DMS79 (cell line): Measurements from ENCODE around the gene HBG1.

Source experiments
- DNase-seq: peaks from one replicate; lab custom pipeline; 2025; lab: John Stamatoyannopoulos, UW

Gene HBG1

GRCh38 chr11:5246772-5247471 is 2.7 kb downstream of the HBG1 start:
- DNase-seq: no peak

GRCh38 chr11:5245155-5245554 is 4.5 kb downstream of the HBG1 start:
- no peak for DNase-seq

GRCh38 chr11:5243816-5244180 is 5.9 kb downstream of the HBG1 start:
- no peak for DNase-seq

GRCh38 chr11:5242933-5243815 is 6.5 kb downstream of the HBG1 start:
- no peak for DNase-seq

GRCh38 chr11:5242208-5242607 is 7.4 kb downstream of the HBG1 start:
- no peak for DNase-seq

GRCh38 chr11:5241458-5241857 is 8.2 kb downstream of the HBG1 start:
- no peak for DNase-seq

- no peak for DNase-seq
Observed at GRCh38 chr11:5240458-5240857, 9.2 kb downstream of the HBG1 start.

GRCh38 chr11:5240056-5240455 is 9.6 kb downstream of the HBG1 start:
- DNase-seq: no peak

- no peak for DNase-seq
Observed at GRCh38 chr11:5239046-5239445, 10.6 kb downstream of the HBG1 start.

- no peak for DNase-seq
Observed at GRCh38 chr11:5238486-5238885, 11.2 kb downstream of the HBG1 start.

GRCh38 chr11:5237420-5237819 is 12.2 kb downstream of the HBG1 start:
- no peak for DNase-seq

- no peak for DNase-seq
Observed at GRCh38 chr11:5235364-5236095, 14.1 kb downstream of the HBG1 start.

- no peak for DNase-seq
Observed at GRCh38 chr11:5234381-5234834, 15.2 kb downstream of the HBG1 start, which contains the start of gene HBD. HBD (minus strand) TSS chr11:5234483; CDS start chr11:5234433, 50 bp downstream.

- DNase-seq: no peak
Observed at GRCh38 chr11:5233307-5233706, 16.4 kb downstream of the HBG1 start.

GRCh38 chr11:5232821-5233220 is 16.8 kb downstream of the HBG1 start:
- DNase-seq: no peak

- DNase-seq: no peak
Observed at GRCh38 chr11:5232176-5232575, 17.5 kb downstream of the HBG1 start.

- DNase-seq: no peak
Observed at GRCh38 chr11:5231111-5231510, 18.5 kb downstream of the HBG1 start.

- DNase-seq: no peak
Observed at GRCh38 chr11:5230266-5230665, 19.4 kb downstream of the HBG1 start.

- no peak for DNase-seq
Observed at GRCh38 chr11:5229796-5230195, 19.9 kb downstream of the HBG1 start.

GRCh38 chr11:5229356-5229755 is 20.3 kb downstream of the HBG1 start:
- DNase-seq: no peak

- no peak for DNase-seq
Observed at GRCh38 chr11:5228124-5228523, 21.5 kb downstream of the HBG1 start.

- DNase-seq: no peak
Observed at GRCh38 chr11:5227681-5228080, 22.0 kb downstream of the HBG1 start.
